IPS DF 6.9 (cell line): ENCODE measurements around the gene CCR7.
A peak's percentile ranks its signal among the peaks of the same experiment; 100 is the strongest.

Experiments
- DNase-seq: peaks from one replicate; pipeline ENCODE4 v3.0.0-alpha.2; 2013; ENCODE audit warnings: low read depth, low spot score
- H3K27ac ChIP-seq: one replicate; pipeline ENCODE4 v1.5.1; 2013; ENCODE audit warnings: low read length, control low read depth
- H3K27me3 ChIP-seq: 2 replicates; pipeline ENCODE4 v1.6.1; 2013; ENCODE audit warnings: mild to moderate bottlenecking, low read length; ENCODE audit not compliant: control insufficient read depth, insufficient read depth
- H3K36me3 ChIP-seq: 2 replicates; pipeline ENCODE4 v1.6.1; 2013; ENCODE audit warnings: low read length; ENCODE audit not compliant: control insufficient read depth, insufficient read depth
- H3K4me1 ChIP-seq: 2 replicates; pipeline ENCODE4 v1.6.1; 2013; ENCODE audit warnings: low read length; ENCODE audit not compliant: control insufficient read depth, insufficient read depth
- H3K4me3 ChIP-seq: 2 replicates; pipeline ENCODE4 v1.5.1; 2013; ENCODE audit warnings: mild to moderate bottlenecking, low read length
- H3K9me3 ChIP-seq: 2 replicates; pipeline ENCODE4 v1.6.1; 2013; ENCODE audit warnings: low read length, inconsistent platforms; ENCODE audit not compliant: control insufficient read depth, insufficient read depth
- WGBS: extraction: QIAGEN DNeasy Blood & Tissue Kit; methylation state at CpG from one replicate; pipeline ENCODE4 v1.1.7; 2013; ENCODE audit warnings: mixed read lengths, missing lambda C conversion rate; ENCODE audit not compliant: insufficient read length, insufficient coverage; 5-methylcytosine and 5-hydroxymethylcytosine counted together

The CCR7 gene

GRCh38 chr17:40560592-40561293 is 4.5 kb downstream of the CCR7 start:
- H3K27ac ChIP-seq, result no peak overlapping the region
- no peak overlapping the region for H3K4me3 ChIP-seq

GRCh38 chr17:40559954-40560591 is 5.2 kb downstream of the CCR7 start:
- Histone ChIP-seq H3K36me3 (no peaks in the 10 kb centered on the region), H3K27me3 (no peaks in the 10 kb centered on the region), H3K4me3 (no peak overlapping the region), H3K27ac (no peak overlapping the region), H3K4me1 (peaks cover 1% of the 10 kb centered on the region), H3K9me3 (no peaks in the 10 kb centered on the region)
- peak; percentile 89 for DNase-seq
- no CpG with 5 or more reads among the region's 13 CpGs for WGBS

More at GRCh38 chr17:40560592-40561293, 4.5 kb downstream of the CCR7 start:
- Histone ChIP-seq H3K4me1 (peaks cover 1% of the 10 kb centered on the region), H3K36me3 (no peaks in the 10 kb centered on the region), H3K27me3 (no peaks in the 10 kb centered on the region), H3K9me3 (no peaks in the 10 kb centered on the region)
- DNase-seq, result no peak
- WGBS, result no CpG with 5 or more reads among the region's 24 CpGs

- Histone ChIP-seq H3K27ac (no peak overlapping the region), H3K36me3 (no peaks in the 10 kb centered on the region), H3K9me3 (no peaks in the 10 kb centered on the region), H3K4me1 (peaks cover 1% of the 10 kb centered on the region), H3K27me3 (no peaks in the 10 kb centered on the region), H3K4me3 (no peak overlapping the region)
- no CpG with 5 or more reads among the region's 5 CpGs for WGBS
- no peak for DNase-seq
Observed at GRCh38 chr17:40559564-40559916, 5.7 kb downstream of the CCR7 start.

- Histone ChIP-seq H3K27me3 (no peaks in the 10 kb centered on the region), H3K4me1 (peaks cover 1% of the 10 kb centered on the region; the same call in 1 of the 2 replicates), H3K9me3 (no peaks in the 10 kb centered on the region), H3K27ac (no peak overlapping the region), H3K4me3 (no peak overlapping the region), H3K36me3 (no peaks in the 10 kb centered on the region)
- no CpG with 5 or more reads among the region's 10 CpGs for WGBS
- no peak for DNase-seq
Observed at GRCh38 chr17:40558890-40559563, 6.2 kb downstream of the CCR7 start.

GRCh38 chr17:40558300-40558889 is 6.9 kb downstream of the CCR7 start:
- H3K27me3 ChIP-seq, result no peaks in the 10 kb centered on the region
- no peak overlapping the region for H3K4me3 ChIP-seq
- no peaks in the 10 kb centered on the region for H3K9me3 ChIP-seq
- no CpG with 5 or more reads among the region's 9 CpGs for WGBS
- no peak for DNase-seq
- peaks cover 4% of the 10 kb centered on the region for H3K4me1 ChIP-seq
- H3K27ac ChIP-seq, result no peak overlapping the region
- H3K36me3 ChIP-seq, result no peaks in the 10 kb centered on the region

GRCh38 chr17:40557531-40558299 is 7.6 kb downstream of the CCR7 start:
- no peak for DNase-seq
- Histone ChIP-seq H3K4me3 (no peak overlapping the region), H3K36me3 (no peaks in the 10 kb centered on the region), H3K9me3 (no peaks in the 10 kb centered on the region), H3K27me3 (no peaks in the 10 kb centered on the region), H3K27ac (no peak overlapping the region), H3K4me1 (peaks cover 4% of the 10 kb centered on the region)
- WGBS, result no CpG with 5 or more reads among the region's 6 CpGs

- H3K27ac ChIP-seq, result no peak overlapping the region
- DNase-seq, result no peak
- no peaks in the 10 kb centered on the region for H3K36me3 ChIP-seq
Observed at GRCh38 chr17:40556884-40557414, 8.3 kb downstream of the CCR7 start.

GRCh38 chr17:40556198-40556661 is 9.0 kb downstream of the CCR7 start:
- no CpG with 5 or more reads among the region's 1 CpG for WGBS
- Histone ChIP-seq H3K4me1 (peaks cover 4% of the 10 kb centered on the region), H3K9me3 (no peaks in the 10 kb centered on the region), H3K36me3 (no peaks in the 10 kb centered on the region), H3K4me3 (no peak overlapping the region), H3K27ac (no peak overlapping the region), H3K27me3 (no peaks in the 10 kb centered on the region)
- no peak for DNase-seq

More at GRCh38 chr17:40556884-40557414, 8.3 kb downstream of the CCR7 start:
- Histone ChIP-seq H3K9me3 (no peaks in the 10 kb centered on the region), H3K4me1 (peaks cover 4% of the 10 kb centered on the region), H3K27me3 (no peaks in the 10 kb centered on the region), H3K4me3 (no peak overlapping the region)
- WGBS, result no CpG with 5 or more reads among the region's 16 CpGs

- WGBS, result no CpG with 5 or more reads among the region's 26 CpGs
- DNase-seq, result no peak
- no peak overlapping the region for H3K27ac ChIP-seq
Observed at GRCh38 chr17:40555296-40556190, 9.7 kb downstream of the CCR7 start.

More at GRCh38 chr17:40555296-40556190, 9.7 kb downstream of the CCR7 start:
- Histone ChIP-seq H3K4me3 (no peak overlapping the region), H3K4me1 (peaks cover 4% of the 10 kb centered on the region), H3K9me3 (no peaks in the 10 kb centered on the region), H3K27me3 (no peaks in the 10 kb centered on the region), H3K36me3 (no peaks in the 10 kb centered on the region)
